Muscle layer of duodenum (tissue), 2 donors: ENCODE results near the gene CRABP2.

Experiments used
- H3K27ac ChIP-seq: one replicate; pipeline ENCODE4 v1.7.0; 2013; ENCODE audit warnings: mild to moderate bottlenecking, low read length
- H3K27me3 ChIP-seq: one replicate; pipeline ENCODE4 v1.7.0; 2013; ENCODE audit warnings: low read depth, mild to moderate bottlenecking, control low read depth, low read length
- H3K36me3 ChIP-seq, 2 donors: one replicate each; pipeline ENCODE4 v1.7.0; 2013; ENCODE audit warnings: low read length in 2 of 2, control low read depth in 1 of 2, mild to moderate bottlenecking in 1 of 2; ENCODE audit not compliant: insufficient read depth in 2 of 2, control insufficient read depth in 1 of 2
- H3K4me1 ChIP-seq, 2 donors: one replicate each; pipeline ENCODE4 v1.7.0; 2013; ENCODE audit warnings: low read length in 2 of 2, mild to moderate bottlenecking in 2 of 2, control low read depth in 1 of 2, moderate library complexity in 1 of 2; ENCODE audit not compliant: insufficient read depth in 2 of 2, control insufficient read depth in 1 of 2
- H3K4me3 ChIP-seq, 2 donors: one replicate each; pipeline ENCODE4 v1.7.0; 2013; ENCODE audit warnings: low read length in 2 of 2, low read depth in 1 of 2, mild to moderate bottlenecking in 1 of 2
- H3K9me3 ChIP-seq, 2 donors: one replicate each; pipeline ENCODE4 v1.7.0; 2013; ENCODE audit warnings: low read length in 2 of 2, control low read depth in 1 of 2, mild to moderate bottlenecking in 1 of 2; ENCODE audit not compliant: control insufficient read depth in 1 of 2
- donor health status: healthy.

CRABP2 gene

DNA sequence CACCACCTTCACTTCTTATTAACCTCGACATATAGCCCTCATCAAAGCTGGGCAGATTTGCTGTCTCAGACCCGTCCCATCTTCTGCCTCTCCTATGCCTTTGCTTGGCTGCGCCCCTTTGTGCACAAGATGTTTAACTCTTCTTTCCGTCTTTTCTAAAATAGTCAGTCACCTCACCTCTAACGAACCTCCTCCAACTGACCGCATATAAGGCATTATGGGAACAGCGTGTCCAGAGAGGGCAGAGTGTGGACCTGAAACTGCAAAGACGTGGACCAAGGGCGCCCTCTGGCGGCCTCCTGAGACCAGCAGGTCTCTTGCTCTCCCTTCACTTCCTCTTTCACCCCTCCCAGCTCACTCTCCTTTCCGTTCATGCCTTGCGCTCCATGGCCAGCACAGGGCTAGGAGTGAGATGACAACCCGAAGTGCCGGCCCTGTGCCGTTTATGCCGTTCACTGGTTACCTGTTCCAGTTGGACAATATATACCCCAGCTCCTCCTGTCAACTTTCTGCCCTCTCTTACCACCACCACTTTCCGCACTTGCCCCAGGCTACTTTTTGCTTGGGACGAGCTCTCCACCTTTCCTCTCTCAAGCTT is 20.4 kb upstream of the CRABP2 start:
- Histone ChIP-seq H3K9me3 (no peaks in the 10 kb centered on the region), H3K4me3 (peak overlapping the region; percentile 94 to 96), H3K27ac (no peak overlapping the region), H3K4me1 (peaks cover 27 to 37% of the 10 kb centered on the region in 2 donors), H3K27me3 (no peaks in the 10 kb centered on the region), H3K36me3 (peaks cover 30 to 34% of the 10 kb centered on the region in 2 donors)

DNA sequence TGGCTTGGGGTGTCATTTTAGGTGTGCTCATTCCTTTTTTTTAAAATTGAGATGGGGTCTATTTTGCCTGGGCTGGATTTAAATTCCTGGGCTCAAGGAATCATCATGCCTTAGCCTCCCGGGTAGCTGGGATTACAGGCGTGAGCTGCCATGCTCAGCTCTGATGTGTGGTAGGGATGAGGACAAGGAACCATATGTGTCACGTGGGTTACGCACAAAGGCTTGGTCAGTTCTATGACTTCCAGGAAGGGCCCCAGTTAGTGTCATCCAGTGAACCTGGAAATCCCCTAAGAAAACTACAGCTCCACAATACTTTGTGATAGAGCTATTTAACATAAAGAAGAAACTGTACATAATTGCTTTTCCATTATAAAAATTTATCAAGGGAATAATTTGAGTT is 16.2 kb upstream of the CRABP2 start:
- Histone ChIP-seq H3K4me3 (no peak overlapping the region), H3K27me3 (no peaks in the 10 kb centered on the region), H3K36me3 (peaks cover 33 to 46% of the 10 kb centered on the region in 2 donors), H3K9me3 (no peaks in the 10 kb centered on the region), H3K4me1 (peaks cover 11 to 22% of the 10 kb centered on the region in 2 donors), H3K27ac (no peak overlapping the region)

DNA sequence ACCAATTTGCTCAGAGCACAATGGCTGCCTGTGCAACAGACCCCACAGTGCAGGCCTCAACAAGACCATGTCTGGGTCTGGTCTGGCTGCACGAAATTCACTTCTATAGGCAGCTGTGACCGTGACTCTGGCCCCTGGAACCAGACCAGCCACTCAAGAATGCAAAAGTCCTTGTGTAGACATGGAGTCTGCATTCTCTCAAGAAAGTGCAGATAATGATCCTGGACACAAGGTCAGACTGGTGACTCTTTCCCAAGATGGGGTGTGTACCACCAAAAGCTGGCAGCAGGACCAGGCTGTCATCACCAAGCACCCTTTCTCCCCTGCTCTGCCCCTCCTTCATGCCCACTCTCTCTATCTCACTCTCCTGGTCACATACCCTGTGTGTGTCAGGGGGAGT is 15.7 kb upstream of the CRABP2 start:
- Histone ChIP-seq H3K4me3 (no peak overlapping the region), H3K4me1 (peaks cover 9 to 18% of the 10 kb centered on the region in 2 donors), H3K27ac (no peak overlapping the region), H3K36me3 (peaks cover 33 to 46% of the 10 kb centered on the region in 2 donors), H3K9me3 (no peaks in the 10 kb centered on the region), H3K27me3 (no peaks in the 10 kb centered on the region)

DNA sequence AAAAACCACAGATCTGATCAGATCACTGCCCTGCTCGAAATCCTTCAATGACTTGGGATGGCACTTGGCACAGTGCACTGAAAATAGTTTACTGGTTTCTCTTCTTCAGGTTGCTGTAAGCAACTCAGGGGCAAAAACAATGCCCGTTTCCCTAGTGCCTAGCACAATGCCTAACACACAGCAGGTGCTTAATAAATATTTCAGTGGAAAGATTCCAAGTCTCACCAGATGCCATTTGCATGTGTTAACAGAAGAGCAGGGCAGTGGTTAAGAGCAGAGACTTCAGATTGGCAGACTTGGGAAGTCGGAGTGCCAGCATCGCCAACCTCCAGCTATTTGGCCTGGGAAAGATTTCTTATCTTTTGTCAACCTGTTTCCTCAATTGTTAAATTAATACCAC is 12.0 kb upstream of the CRABP2 start:
- no peaks in the 10 kb centered on the region for H3K9me3 ChIP-seq
- peaks cover 15 to 28% of the 10 kb centered on the region in 2 donors for H3K36me3 ChIP-seq
- H3K4me3 ChIP-seq, result no peak overlapping the region
- H3K27me3 ChIP-seq, result no peaks in the 10 kb centered on the region
- H3K4me1 ChIP-seq, result peaks cover 0 to 7% of the 10 kb centered on the region in 2 donors
- H3K27ac ChIP-seq, result no peak overlapping the region

DNA sequence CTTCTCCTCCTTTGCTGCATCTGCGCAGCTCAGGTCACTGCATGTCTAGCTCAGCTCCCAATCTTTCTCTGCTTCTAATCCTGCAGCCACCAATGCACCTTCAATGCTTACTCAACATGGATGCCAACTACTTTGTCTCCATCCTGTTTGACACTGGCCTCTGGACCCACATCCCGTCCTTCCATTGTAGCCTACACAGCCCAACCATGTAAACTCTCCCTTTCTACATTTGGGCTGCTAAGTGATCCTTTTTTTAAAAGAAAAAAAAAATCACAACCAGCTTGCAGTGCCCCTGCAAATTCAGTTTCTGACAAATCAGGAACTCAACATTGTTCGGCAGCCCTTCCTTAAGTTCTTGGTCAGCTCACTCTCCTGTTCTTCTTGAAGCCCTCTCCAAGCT is 9.4 kb upstream of the CRABP2 start:
- Histone ChIP-seq H3K27me3 (no peaks in the 10 kb centered on the region), H3K4me3 (no peak overlapping the region), H3K27ac (no peak overlapping the region), H3K36me3 (peaks cover 0 to 5% of the 10 kb centered on the region in 2 donors), H3K9me3 (no peaks in the 10 kb centered on the region), H3K4me1 (peaks cover 4 to 31% of the 10 kb centered on the region in 2 donors)

DNA sequence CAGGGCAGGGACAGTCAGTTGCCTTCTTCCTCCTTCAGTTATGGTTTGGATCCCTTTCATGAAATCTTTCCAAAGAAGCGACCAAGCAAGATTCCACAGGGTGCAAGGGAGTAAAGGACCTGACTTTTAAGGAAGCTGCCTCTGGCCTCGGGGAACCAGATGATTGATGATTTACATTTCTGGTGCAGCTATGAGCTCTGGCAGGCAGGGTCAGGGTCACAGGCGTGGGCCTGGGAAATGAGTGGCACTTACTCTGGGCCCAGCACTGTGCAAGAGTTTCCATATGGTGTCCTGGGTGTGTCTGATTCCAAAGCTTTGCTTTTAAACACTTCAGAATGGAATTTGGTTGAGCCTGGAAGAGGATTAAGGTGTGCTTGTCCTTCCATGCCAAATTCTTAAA is 7.2 kb upstream of the CRABP2 start:
- H3K4me1 ChIP-seq, result peaks cover 10 to 47% of the 10 kb centered on the region in 2 donors
- no peak overlapping the region for H3K4me3 ChIP-seq
- no peaks in the 10 kb centered on the region for H3K9me3 ChIP-seq
- no peaks in the 10 kb centered on the region for H3K27me3 ChIP-seq
- no peak overlapping the region for H3K27ac ChIP-seq
- peaks cover 0 to 3% of the 10 kb centered on the region in 2 donors for H3K36me3 ChIP-seq

DNA sequence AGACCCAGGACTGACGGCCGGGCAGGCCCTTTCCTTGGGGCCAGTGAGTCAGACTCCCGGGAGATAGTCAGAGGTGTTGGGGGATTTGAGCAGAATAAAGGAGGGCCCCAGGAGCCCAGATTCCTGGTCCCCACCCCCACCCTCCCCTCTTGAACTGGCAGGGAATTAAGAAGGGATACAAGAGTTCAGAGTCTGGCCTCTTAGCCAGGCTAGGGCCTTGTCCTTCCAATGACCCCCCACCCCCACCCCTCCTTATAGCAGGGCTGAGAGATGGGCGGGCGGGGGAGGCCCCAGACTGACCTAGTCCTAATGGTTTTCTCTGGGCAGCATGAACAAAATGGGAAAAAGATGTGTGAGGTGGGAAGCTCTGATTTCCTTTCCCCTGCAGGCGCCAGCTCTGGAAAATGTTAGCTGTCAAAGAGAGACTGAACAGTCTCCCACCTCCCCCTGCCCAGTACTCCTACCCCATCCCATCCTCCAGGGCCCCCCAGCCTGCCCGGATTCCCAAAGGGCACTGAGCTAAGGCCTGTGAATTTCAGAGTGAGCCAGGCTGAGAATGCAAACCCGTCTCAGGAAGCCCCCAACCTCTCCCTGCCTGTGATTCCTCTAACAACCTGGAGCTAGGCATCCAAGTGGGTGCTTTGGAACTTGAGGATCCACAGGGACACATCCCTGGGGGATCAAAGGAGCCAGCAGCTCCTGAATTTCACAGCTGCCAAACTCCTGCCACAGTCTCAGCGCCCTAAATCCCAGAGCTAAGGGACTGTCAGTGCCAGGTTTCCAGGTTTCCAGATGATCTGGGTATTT is 5.8 kb upstream of the CRABP2 start:
- H3K27ac ChIP-seq, result no peak overlapping the region
- H3K4me3 ChIP-seq, result no peak overlapping the region
- H3K9me3 ChIP-seq, result no peaks in the 10 kb centered on the region
- peaks cover 10 to 60% of the 10 kb centered on the region in 2 donors for H3K4me1 ChIP-seq
- H3K27me3 ChIP-seq, result no peaks in the 10 kb centered on the region
- peaks cover 0 to 3% of the 10 kb centered on the region in 2 donors for H3K36me3 ChIP-seq

DNA sequence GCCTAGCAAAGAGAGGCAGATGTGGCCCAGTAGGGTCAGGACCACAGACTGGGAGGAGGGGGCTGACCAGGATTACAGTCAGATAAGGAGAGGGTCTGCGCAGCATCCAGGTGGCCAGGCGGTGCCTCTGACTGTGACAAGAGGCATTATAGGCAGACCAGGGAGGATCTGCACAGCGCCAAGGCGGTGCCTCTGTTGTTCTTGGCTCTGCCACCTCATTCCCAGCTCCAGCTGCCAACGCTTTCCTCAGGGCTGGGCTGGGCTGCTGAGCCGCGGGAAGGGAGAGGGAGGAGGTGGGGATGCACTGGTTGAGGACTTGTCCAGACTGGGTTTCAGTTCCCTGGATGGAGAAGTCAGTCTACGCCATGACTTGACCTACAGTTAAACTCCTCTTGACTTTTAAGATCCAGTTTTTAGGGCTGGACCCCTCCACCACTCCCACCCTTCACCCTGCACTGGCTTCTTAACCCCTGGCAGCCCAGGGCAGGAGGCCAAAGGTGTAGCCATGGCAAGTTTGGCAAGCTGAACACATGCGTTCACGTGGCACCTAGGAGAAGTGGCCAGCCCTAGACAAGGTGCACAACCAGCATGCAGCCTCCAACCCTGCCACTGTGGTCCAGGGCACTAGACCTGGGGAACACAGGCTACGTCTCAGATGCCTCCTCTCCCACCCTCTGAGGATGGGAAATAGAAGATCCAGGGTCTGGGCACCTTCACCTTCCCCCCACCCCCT is 4.5 kb upstream of the CRABP2 start:
- Histone ChIP-seq H3K27ac (no peak overlapping the region), H3K9me3 (no peaks in the 10 kb centered on the region), H3K4me3 (no peak overlapping the region), H3K27me3 (peaks cover 3% of the 10 kb centered on the region), H3K36me3 (no peaks in the 10 kb centered on the region), H3K4me1 (peaks cover 10 to 72% of the 10 kb centered on the region in 2 donors)

DNA sequence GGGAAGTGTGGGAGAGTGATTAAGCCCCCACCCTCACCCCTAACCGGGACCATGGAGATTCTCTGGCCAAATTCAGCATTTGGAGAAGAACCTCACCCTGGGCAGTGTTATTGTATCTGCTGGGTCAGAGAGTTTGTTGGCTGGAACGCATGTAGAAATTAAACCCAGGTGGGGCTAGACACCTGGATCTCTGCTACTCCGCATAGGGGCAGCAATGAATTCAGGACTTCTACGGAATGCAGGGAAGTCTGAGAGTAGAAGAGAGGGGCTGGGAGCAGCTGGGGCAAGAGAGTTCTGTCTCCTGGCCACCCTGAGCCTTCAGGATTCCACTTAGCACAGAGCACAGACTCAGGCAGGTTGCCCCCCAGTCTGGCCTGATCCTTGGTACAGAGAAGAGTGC is 3.6 kb upstream of the CRABP2 start:
- Histone ChIP-seq H3K36me3 (no peaks in the 10 kb centered on the region), H3K27ac (no peak overlapping the region), H3K4me1 (peaks cover 10 to 81% of the 10 kb centered on the region in 2 donors), H3K9me3 (no peaks in the 10 kb centered on the region), H3K4me3 (no peak overlapping the region), H3K27me3 (peaks cover 12% of the 10 kb centered on the region)

DNA sequence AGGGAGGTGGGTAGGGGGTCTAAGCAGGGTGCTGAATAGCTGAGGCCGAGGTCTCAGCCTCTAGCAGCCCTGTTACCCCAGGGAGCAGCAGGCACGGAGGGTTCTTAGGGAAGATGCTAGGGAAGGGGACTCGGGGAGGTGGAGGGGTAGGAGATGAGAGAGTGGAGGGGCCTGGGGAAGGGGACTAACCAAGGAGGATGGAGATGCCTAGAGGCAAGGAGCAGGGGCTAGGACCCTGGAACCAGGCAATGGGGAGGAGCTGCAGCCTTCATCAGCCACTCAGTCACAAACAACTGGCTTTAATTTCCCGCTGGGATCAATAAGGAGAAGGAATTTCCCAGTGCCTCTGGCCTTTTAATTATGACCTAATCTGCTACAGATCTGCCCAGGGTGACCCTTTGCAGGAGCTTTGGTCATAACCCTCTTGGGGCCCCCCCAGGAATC is 2.9 kb upstream of the CRABP2 start:
- Histone ChIP-seq H3K9me3 (no peaks in the 10 kb centered on the region), H3K4me1 (peaks cover 10 to 89% of the 10 kb centered on the region in 2 donors), H3K4me3 (no peak overlapping the region), H3K27ac (no peak overlapping the region), H3K36me3 (no peaks in the 10 kb centered on the region), H3K27me3 (peaks cover 20% of the 10 kb centered on the region)
